Endothelial cell of umbilical vein (primary cell): ENCODE results near the gene INAVA. TPM values are rescaled to one million over a fixed set of nuclear protein-coding genes. Genes with fewer than 3 reads are reported as not detected.

Source experiments
- BruUV-seq: library from RNA; stranded (reverse); fragments of 400-500 nt; replicated peaks from 2 replicates; lab custom pipeline; 2021; lab: Mats Ljungman, UMichigan
- CTCF ChIA-PET: fragments of 300-600, 350-600 bp; sonication (Branson Sonifier 250); formaldehyde crosslinking; loops from one replicate; lab custom pipeline; 2021; ENCODE audit warnings: antibody characterized with exemption, inconsistent platforms; lab: Charles Lee
- POLR2A ChIA-PET: fragments of 300-600, 350-600 bp; sonication (Branson Sonifier 250); formaldehyde crosslinking; loops from one replicate; lab custom pipeline; 2021; ENCODE audit warnings: antibody characterized with exemption, inconsistent platforms; lab: Charles Lee
- DNase-seq: peaks from one replicate; pipeline ENCODE4 v3.0.0-alpha.2; 2011; ENCODE audit warnings: low read depth, low spot score
- FAIRE-seq: peaks from 2 replicates; lab custom pipeline; 2011; peaks lifted over from hg19 to GRCh38; lab: Jason Lieb, UNC
- H2AFZ ChIP-seq: 2 replicates; pipeline ENCODE4 v1.6.0; 2012; ENCODE audit warnings: low read depth, low read length, control low read depth, inconsistent platforms
- H3K27ac ChIP-seq: 2 replicates; pipeline ENCODE4 v1.5.1; 2011; ENCODE audit warnings: low read depth, mild to moderate bottlenecking, control low read depth, low read length, moderate library complexity; ENCODE audit not compliant: insufficient read depth
- H3K27me3 ChIP-seq, 2 experiments: 2 replicates each; pipeline versions ENCODE4 v1.6.0 to v1.6.1; 2011; ENCODE audit warnings: low read length in 2 of 2, mixed read lengths in 1 of 2; ENCODE audit not compliant: control insufficient read depth in 2 of 2, insufficient read depth in 2 of 2
- H3K36me3 ChIP-seq, 2 experiments: 2 replicates in 1 of 2; 3 replicates in 1 of 2; pipeline ENCODE4 v1.5.1; 2011; ENCODE audit warnings: low read length in 2 of 2, mild to moderate bottlenecking in 1 of 2, moderate library complexity in 1 of 2; ENCODE audit not compliant: control insufficient read depth in 2 of 2, insufficient read depth in 2 of 2; ENCODE audit errors: extremely low read depth in 1 of 2
- H3K4me1 ChIP-seq: 3 replicates; pipeline ENCODE4 v1.5.1; 2011; ENCODE audit warnings: mild to moderate bottlenecking, low read length; ENCODE audit not compliant: control insufficient read depth, insufficient read depth; ENCODE audit errors: extremely low read depth
- H3K4me2 ChIP-seq: 2 replicates; pipeline ENCODE4 v1.6.1; 2011; ENCODE audit warnings: low read length, control low read depth, mixed read lengths; ENCODE audit not compliant: insufficient read depth
- H3K4me3 ChIP-seq, 3 experiments: fragments of 200-600 bp in 1 of 3; sonication (generic), shearing (Covaris generic) in 1 of 3; replicated peaks in 1 of 3; 2 replicates each; pipeline ENCODE4 v1.5.1; 2011 to 2016; ENCODE audit warnings: control low read depth in 3 of 3, low read length in 3 of 3, mild to moderate bottlenecking in 2 of 3, inconsistent platforms in 1 of 3, low read depth in 1 of 3, moderate library complexity in 1 of 3; ENCODE audit not compliant: insufficient read depth in 1 of 3
- H3K79me2 ChIP-seq: 2 replicates; pipeline ENCODE4 v1.6.0; 2012; ENCODE audit warnings: low read length, inconsistent platforms; ENCODE audit not compliant: control insufficient read depth, insufficient read depth
- H3K9ac ChIP-seq: replicated peaks from 2 replicates; pipeline ENCODE3; 2011; ENCODE audit warnings: low read length, control low read depth; ENCODE audit not compliant: insufficient read depth; ENCODE audit errors: extremely low read depth
- H3K9me1 ChIP-seq: replicated peaks from 3 replicates; pipeline ENCODE4 v1.6.0; 2011; ENCODE audit warnings: mild to moderate bottlenecking, low read length; ENCODE audit not compliant: control insufficient read depth, insufficient read depth; ENCODE audit errors: extremely low read depth
- H3K9me3 ChIP-seq: replicated peaks from 2 replicates; pipeline ENCODE4 v1.5.1; 2012; ENCODE audit warnings: low read length, inconsistent platforms; ENCODE audit not compliant: control insufficient read depth, insufficient read depth
- H4K20me1 ChIP-seq: replicated peaks from 2 replicates; pipeline ENCODE3; 2011; ENCODE audit warnings: mild to moderate bottlenecking, low read length; ENCODE audit not compliant: control insufficient read depth, insufficient read depth; ENCODE audit errors: extremely low read depth
- EZH2 ChIP-seq: IDR thresholded peaks from 2 replicates; pipeline ENCODE4 v1.6.1; 2012; ENCODE audit warnings: borderline replicate concordance, low read depth, mild to moderate bottlenecking, moderate library complexity, low read length, inconsistent platforms; ENCODE audit not compliant: severe bottlenecking
- FOS ChIP-seq: IDR thresholded peaks from 2 replicates; pipeline ENCODE4 v1.6.1; 2011; ENCODE audit warnings: mild to moderate bottlenecking, low read length, moderate library complexity, borderline replicate concordance; ENCODE audit not compliant: insufficient read depth
- GATA2 ChIP-seq: IDR thresholded peaks from 2 replicates; pipeline ENCODE4 v1.7.0; 2011; ENCODE audit warnings: low read depth, mild to moderate bottlenecking, moderate library complexity, mixed read lengths, low read length; ENCODE audit not compliant: insufficient read length, insufficient read depth
- JUN ChIP-seq: IDR thresholded peaks from 2 replicates; pipeline ENCODE4 v1.6.1; 2011; ENCODE audit warnings: borderline replicate concordance, low read depth; ENCODE audit not compliant: insufficient read length, insufficient read depth
- MYC ChIP-seq: IDR thresholded peaks from one replicate; pipeline ENCODE4 v1.6.1; 2011; ENCODE audit warnings: mild to moderate bottlenecking, low read depth, low read length
- POLR2AphosphoS5 ChIP-seq: IDR thresholded peaks from 2 replicates; pipeline ENCODE4 v1.6.1; 2012; ENCODE audit warnings: low read depth, mild to moderate bottlenecking, control low read depth, low read length, moderate library complexity; ENCODE audit not compliant: insufficient read depth
- dilution Hi-C: fragments of 300-500 bp; cut with MboI; formaldehyde crosslinking; loops from one replicate; pipeline ENCODE4 v1.15.0; 2019; ENCODE audit warnings: low sequenced_read_pairs; ENCODE audit not compliant: extremely low pct_ligation_motif_present
- intact Hi-C: fragments of 100-400 bp; cut with micrococcal nuclease; formaldehyde crosslinking; loops from one replicate; pipeline ENCODE4 v1.10.0; 2022
- polyA plus RNA-seq, 4 experiments: library from polyadenylated mRNA; depleted of rRNA in 3 of 4; stranded (reverse) in 3 of 4; unstranded in 1 of 4; fragments of >200 nt; gene quantifications; 2 replicates each; pipeline versions ENCODE4 v1.2.1 to v1.2.3, GENCODE V29; 2011 to 2012; ENCODE audit warnings: missing spikeins in 1 of 4
- total RNA-seq: library from RNA; stranded (reverse); gene quantifications from 2 replicates; pipeline ENCODE4 v1.2.3, GENCODE V29; 2021
- TF ChIP-seq, protein P1 (sequence below): IDR thresholded peaks from 2 replicates; pipeline ENCODE4 v1.6.1; 2011; ENCODE audit not compliant: insufficient read depth, insufficient read length
- TF ChIP-seq, protein P2 (sequence below), 2 donors: IDR thresholded peaks; 1 replicate in 1 of 2; 2 replicates in 1 of 2; pipeline ENCODE4 v1.5.1; 2011; ENCODE audit warnings: low read length in 2 of 2, mild to moderate bottlenecking in 2 of 2, moderate library complexity in 2 of 2, control low read depth in 1 of 2, inconsistent platforms in 1 of 2, low read depth in 1 of 2; ENCODE audit not compliant: insufficient read depth in 1 of 2; ENCODE audit errors: extremely low read depth in 1 of 2

Gene INAVA
- total and polyA plus RNA-seq, 2 donors (not counting 3 experiments of a cell fraction or from before 2014, with no cell fraction given) = 0.42 TPM; not detected in 1

DNA sequence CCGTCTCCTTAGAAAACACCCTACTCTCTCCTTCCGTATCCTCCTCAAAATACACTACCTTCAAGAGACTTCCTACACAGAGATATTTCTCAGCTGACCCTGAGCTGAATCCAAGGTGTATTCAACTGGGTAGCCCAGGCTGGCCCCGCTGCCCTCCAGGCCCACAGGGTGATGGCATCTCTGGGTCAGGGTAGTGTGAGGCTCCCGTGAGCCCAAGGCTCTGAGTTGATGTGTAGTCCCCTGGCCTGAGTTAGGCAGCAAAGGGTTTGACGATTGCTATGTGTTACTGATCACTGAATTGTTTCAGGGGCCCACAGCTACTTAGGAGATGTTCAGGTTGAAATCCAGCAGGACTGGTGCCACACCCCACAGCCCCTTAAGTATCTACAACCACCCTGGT is 6.7 kb downstream of the INAVA start:
- CTCF ChIA-PET = interaction anchor here (1.2 kb wide), 1 partner anchor 70 kb away, joined by 3 read pairs; no protein-coding TSS in a partner anchor
- H3K9me3 ChIP-seq = no peaks in the 10 kb centered on the region
- H4K20me1 ChIP-seq = no peaks in the 10 kb centered on the region
- TF ChIP-seq POLR2AphosphoS5 = no peak
- no peak for TF ChIP-seq EZH2
- TF ChIP-seq, protein P1, sequence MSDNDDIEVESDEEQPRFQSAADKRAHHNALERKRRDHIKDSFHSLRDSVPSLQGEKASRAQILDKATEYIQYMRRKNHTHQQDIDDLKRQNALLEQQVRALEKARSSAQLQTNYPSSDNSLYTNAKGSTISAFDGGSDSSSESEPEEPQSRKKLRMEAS = no peak
- TF ChIP-seq FOS = no peak
- TF ChIP-seq MYC = no peak
- no TSS peak for BruUV-seq
- no peak overlapping the region for H2AFZ ChIP-seq
- H3K9me1 ChIP-seq = no peaks in the 10 kb centered on the region
- H3K4me2 ChIP-seq = no peak overlapping the region
- no peaks in the 10 kb centered on the region for H3K4me1 ChIP-seq
- H3K4me3 ChIP-seq = no peak overlapping the region
- H3K27ac ChIP-seq = no peak overlapping the region
- FAIRE-seq (no peak), DNase-seq (no peak)
- H3K79me2 ChIP-seq = no peaks in the 10 kb centered on the region
- peaks cover 0 to 3% of the 10 kb centered on the region in 2 experiments for H3K27me3 ChIP-seq
- intact Hi-C loops = no loop called here
- POLR2A ChIA-PET = no interaction called here
- dilution Hi-C loops = no loop called here
- no peak overlapping the region for H3K9ac ChIP-seq
- no peaks in the 10 kb centered on the region for H3K36me3 ChIP-seq

DNA sequence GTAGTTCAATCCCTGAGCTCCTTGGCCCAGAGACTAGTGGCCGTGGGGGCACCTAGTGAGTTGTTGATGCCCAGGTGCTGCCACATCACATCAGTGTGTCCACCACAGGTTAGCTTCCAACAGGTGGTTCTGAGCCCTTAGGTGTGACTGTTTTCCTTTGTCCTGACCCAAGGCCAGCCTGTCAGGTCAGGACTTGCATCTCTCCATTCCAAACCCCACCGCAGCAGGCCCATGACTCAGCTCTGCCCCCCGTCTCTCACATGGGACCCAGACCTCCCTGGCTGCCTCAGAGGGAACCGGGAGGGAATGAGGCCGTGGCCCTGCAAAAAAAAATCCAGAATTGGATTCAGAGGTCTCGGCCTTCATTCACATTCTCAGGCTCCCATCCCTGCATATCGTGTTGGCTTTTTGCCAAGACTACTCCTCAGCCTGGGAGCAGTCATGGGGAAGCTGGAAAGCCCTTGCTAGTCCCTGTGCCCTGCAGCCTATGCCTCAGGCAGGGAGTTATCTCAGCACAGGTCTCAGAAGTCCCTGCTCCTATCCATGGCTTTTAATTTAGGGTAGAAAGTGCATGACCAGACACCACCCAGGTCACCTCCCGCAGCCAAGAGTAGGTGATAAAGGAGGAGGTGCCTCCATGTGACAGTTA is 7.2 kb downstream of the INAVA start:
- no peak overlapping the region for H3K27ac ChIP-seq
- H2AFZ ChIP-seq = no peak overlapping the region
- H3K9ac ChIP-seq = no peak overlapping the region
- H3K4me2 ChIP-seq = no peak overlapping the region
- H3K79me2 ChIP-seq = no peaks in the 10 kb centered on the region
- H3K36me3 ChIP-seq = no peaks in the 10 kb centered on the region
- BruUV-seq = no TSS peak
- H3K27me3 ChIP-seq = peaks cover 0 to 3% of the 10 kb centered on the region in 2 experiments
- H3K9me3 ChIP-seq = no peaks in the 10 kb centered on the region
- no peak for FAIRE-seq
- CTCF ChIA-PET = interaction anchor here (1.0 to 1.2 kb wide), 2 partner anchors 10 to 70 kb away, joined by 3 read pairs; no protein-coding TSS in a partner anchor
- dilution Hi-C loops = no loop called here
- H4K20me1 ChIP-seq = no peaks in the 10 kb centered on the region
- no peak for TF ChIP-seq MYC
- TF ChIP-seq EZH2 = no peak
- no peak for TF ChIP-seq JUN
- TF ChIP-seq FOS = no peak
- TF ChIP-seq, protein P1 = no peak
- no peak for TF ChIP-seq GATA2
- TF ChIP-seq, protein P2, sequence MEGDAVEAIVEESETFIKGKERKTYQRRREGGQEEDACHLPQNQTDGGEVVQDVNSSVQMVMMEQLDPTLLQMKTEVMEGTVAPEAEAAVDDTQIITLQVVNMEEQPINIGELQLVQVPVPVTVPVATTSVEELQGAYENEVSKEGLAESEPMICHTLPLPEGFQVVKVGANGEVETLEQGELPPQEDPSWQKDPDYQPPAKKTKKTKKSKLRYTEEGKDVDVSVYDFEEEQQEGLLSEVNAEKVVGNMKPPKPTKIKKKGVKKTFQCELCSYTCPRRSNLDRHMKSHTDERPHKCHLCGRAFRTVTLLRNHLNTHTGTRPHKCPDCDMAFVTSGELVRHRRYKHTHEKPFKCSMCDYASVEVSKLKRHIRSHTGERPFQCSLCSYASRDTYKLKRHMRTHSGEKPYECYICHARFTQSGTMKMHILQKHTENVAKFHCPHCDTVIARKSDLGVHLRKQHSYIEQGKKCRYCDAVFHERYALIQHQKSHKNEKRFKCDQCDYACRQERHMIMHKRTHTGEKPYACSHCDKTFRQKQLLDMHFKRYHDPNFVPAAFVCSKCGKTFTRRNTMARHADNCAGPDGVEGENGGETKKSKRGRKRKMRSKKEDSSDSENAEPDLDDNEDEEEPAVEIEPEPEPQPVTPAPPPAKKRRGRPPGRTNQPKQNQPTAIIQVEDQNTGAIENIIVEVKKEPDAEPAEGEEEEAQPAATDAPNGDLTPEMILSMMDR (IDR thresholded peaks at IDR 0.05; ENCODE audit: extremely low read depth in 1 of 2, insufficient read depth in 1 of 2, low read depth in 1 of 2, low read length in 2 of 2) = no peak
- TF ChIP-seq POLR2AphosphoS5 = no peak
- POLR2A ChIA-PET = no interaction called here
- H3K4me1 ChIP-seq = no peaks in the 10 kb centered on the region
- no peak for DNase-seq
- intact Hi-C loops = no loop called here
- H3K4me3 ChIP-seq = no peak overlapping the region
- no peaks in the 10 kb centered on the region for H3K9me1 ChIP-seq
